Measurements from ENCODE around the gene MRTFB.

DNA sequence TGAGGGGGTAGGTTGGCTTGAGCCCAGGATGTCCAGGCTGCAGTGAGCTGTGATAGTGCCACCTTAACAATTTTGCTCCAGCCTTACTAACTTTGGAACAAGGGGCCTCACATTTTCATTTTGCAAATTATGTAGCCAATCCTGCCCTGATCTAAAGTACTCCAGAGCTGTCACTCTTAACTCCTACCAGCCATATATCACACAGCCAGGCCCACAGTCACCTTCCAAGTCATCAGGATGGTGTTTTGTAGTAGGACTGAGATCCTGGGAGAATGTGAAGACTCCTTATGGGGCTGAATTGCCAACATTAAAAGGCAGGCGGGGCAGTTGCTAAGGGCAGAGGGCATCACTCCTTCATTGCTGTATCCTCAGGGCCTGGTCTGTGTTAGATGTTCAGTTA lies 243.0 kb downstream of the MRTFB start:
- no peak for TF ChIP-seq BHLHE40 (IDR thresholded peaks at IDR 0.05; ENCODE audit: borderline replicate concordance)
- no peak for TF ChIP-seq ARNT (IDR thresholded peaks at IDR 0.05)
- no peak for TF ChIP-seq FOXM1 (IDR thresholded peaks at IDR 0.05; ENCODE audit: borderline replicate concordance)
- TF ChIP-seq L3MBTL2 (conservative IDR thresholded peaks at IDR 0.05) = no peak
- no peak for TF ChIP-seq ELF4 (IDR thresholded peaks at IDR 0.05)
- no peak for TF ChIP-seq NFRKB (IDR thresholded peaks at IDR 0.05)
- no peak for TF ChIP-seq SP1 (IDR thresholded peaks at IDR 0.05)
- TF ChIP-seq TARDBP (IDR thresholded peaks at IDR 0.05) = no peak
- TF ChIP-seq ZNF384 (IDR thresholded peaks at IDR 0.05) = no peak
- TF ChIP-seq CTBP1 (IDR thresholded peaks at IDR 0.05; ENCODE audit: borderline replicate concordance) = no peak
- no peak for TF ChIP-seq HDGF (IDR thresholded peaks at IDR 0.05; ENCODE audit: borderline replicate concordance)

All from HEK293T (cell line).